Upper lobe of left lung (tissue), 4 donors: ENCODE results near the gene PGGHG.

Source experiments
- CTCF ChIP-seq, 6 experiments: fragments of 450-650 bp in 4 of 6; fragments of 200-600 bp in 2 of 6; sonication (generic) in 2 of 6; IDR thresholded peaks; one replicate each; pipeline ENCODE4 v1.5.1; 2016 to 2019; ENCODE audit warnings: antibody characterized with exemption in 6 of 6
- EP300 ChIP-seq, 4 donors: sonication (generic); formaldehyde crosslinking; IDR thresholded peaks; one replicate each; pipeline ENCODE4 v1.5.1; 2017; ENCODE audit warnings: antibody characterized with exemption in 4 of 4, control low read depth in 2 of 4
- POLR2A ChIP-seq, 4 donors: fragments of 450-650 bp; IDR thresholded peaks; one replicate each; pipeline ENCODE4 v1.5.1; 2016 to 2017; ENCODE audit warnings: antibody characterized with exemption in 4 of 4, mild to moderate bottlenecking in 2 of 4
- POLR2AphosphoS5 ChIP-seq, 2 donors: sonication (generic); formaldehyde crosslinking; IDR thresholded peaks; one replicate each; pipeline ENCODE4 v1.5.1; 2017; ENCODE audit warnings: antibody characterized with exemption in 2 of 2

GRCh38 chr11:285021-285893 lies 3.7 kb upstream of the PGGHG start:
- TF ChIP-seq CTCF (IDR thresholded peaks at IDR 0.05) (no peak), POLR2A (IDR thresholded peaks at IDR 0.05) (no peak), POLR2AphosphoS5 (IDR thresholded peaks at IDR 0.05) (no peak), EP300 (IDR thresholded peaks at IDR 0.05) (no peak)
